Measurements from ENCODE around the gene RAPGEF3.

GRCh38 chr12:47748507-47748828, 10.2 kb downstream of the RAPGEF3 start:
- TF ChIP-seq, protein P1, sequence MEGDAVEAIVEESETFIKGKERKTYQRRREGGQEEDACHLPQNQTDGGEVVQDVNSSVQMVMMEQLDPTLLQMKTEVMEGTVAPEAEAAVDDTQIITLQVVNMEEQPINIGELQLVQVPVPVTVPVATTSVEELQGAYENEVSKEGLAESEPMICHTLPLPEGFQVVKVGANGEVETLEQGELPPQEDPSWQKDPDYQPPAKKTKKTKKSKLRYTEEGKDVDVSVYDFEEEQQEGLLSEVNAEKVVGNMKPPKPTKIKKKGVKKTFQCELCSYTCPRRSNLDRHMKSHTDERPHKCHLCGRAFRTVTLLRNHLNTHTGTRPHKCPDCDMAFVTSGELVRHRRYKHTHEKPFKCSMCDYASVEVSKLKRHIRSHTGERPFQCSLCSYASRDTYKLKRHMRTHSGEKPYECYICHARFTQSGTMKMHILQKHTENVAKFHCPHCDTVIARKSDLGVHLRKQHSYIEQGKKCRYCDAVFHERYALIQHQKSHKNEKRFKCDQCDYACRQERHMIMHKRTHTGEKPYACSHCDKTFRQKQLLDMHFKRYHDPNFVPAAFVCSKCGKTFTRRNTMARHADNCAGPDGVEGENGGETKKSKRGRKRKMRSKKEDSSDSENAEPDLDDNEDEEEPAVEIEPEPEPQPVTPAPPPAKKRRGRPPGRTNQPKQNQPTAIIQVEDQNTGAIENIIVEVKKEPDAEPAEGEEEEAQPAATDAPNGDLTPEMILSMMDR (IDR thresholded peaks at IDR 0.05; ENCODE audit: low read depth, low read length) = no peak
- TF ChIP-seq, protein P2, sequence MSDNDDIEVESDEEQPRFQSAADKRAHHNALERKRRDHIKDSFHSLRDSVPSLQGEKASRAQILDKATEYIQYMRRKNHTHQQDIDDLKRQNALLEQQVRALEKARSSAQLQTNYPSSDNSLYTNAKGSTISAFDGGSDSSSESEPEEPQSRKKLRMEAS (IDR thresholded peaks at IDR 0.05; ENCODE audit: low read depth, low read length) = no peak
- TF ChIP-seq POLR2A (IDR thresholded peaks at IDR 0.05; ENCODE audit: extremely low read depth, insufficient read length) = no peak
